GM19099 (cell line): ENCODE measurements around the gene SUMO2.

Experiments used
- POLR2A ChIP-seq: IDR thresholded peaks from 3 replicates; pipeline ENCODE4 v1.6.1; 2011; ENCODE audit warnings: low read depth; ENCODE audit not compliant: insufficient read length; ENCODE audit errors: extremely low read depth

Gene SUMO2

GRCh38 chr17:75130632-75131277 is 52.0 kb downstream of the SUMO2 start:
- TF ChIP-seq POLR2A = no peak

- no peak for TF ChIP-seq POLR2A
Observed at GRCh38 chr17:75130059-75130631, 52.6 kb downstream of the SUMO2 start.

- TF ChIP-seq POLR2A = no peak
Observed at GRCh38 chr17:75129576-75129975, 53.2 kb downstream of the SUMO2 start.

DNA sequence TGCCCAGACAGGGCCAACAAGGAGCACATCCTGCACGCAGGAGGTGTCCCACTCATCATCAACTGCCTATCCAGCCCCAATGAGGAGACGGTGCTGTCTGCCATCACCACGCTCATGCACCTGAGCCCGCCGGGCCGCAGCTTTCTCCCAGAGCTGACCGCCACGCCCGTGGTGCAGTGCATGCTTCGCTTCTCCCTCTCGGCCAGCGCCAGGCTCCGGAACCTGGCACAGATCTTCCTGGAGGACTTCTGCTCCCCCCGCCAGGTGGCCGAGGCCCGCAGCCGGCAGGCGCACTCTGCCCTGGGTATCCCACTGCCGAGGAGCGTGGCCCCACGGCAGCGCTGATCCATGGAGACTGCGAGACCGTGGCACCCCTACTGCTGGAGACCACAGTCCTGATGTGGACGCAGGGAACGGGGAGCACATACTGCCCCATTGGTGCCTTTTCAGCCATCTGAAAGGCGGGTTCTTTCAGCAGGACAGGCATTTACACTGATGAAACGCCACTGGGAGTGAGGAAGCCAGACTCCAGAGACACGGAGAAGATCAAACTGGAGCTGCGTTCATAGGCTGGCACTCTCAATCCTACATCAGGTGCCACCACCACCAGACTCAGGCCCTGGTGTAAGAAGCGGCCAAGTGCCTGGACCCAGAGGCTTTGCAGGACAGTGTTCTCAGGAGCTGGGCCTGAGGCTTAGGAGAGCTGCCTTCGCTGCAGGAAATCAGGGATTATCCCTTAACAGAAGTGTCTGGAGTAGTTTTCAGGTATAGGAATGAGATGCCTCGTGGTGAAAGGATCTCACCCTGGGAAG is 53.9 kb downstream of the SUMO2 start:
- TF ChIP-seq POLR2A = no peak

DNA sequence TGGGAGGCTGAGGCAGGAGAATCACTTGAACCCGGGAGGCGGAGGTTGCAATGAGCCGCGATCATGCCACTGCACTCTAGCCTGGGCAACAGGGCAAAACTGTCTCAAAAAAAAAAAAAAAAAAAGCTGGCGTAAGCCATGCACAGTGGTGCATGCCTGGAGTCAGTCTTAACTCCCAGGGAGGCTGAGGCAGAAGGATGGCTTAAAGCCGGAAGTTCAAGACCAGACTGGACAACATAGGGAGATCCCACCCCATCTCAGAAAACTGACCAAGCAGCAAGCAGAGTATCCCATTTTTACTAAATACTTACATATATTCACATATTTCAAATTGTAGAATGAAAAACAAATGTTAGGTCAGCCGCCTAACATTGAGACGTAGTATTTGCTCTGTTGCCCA is 55.8 kb downstream of the SUMO2 start:
- no peak for TF ChIP-seq POLR2A

DNA sequence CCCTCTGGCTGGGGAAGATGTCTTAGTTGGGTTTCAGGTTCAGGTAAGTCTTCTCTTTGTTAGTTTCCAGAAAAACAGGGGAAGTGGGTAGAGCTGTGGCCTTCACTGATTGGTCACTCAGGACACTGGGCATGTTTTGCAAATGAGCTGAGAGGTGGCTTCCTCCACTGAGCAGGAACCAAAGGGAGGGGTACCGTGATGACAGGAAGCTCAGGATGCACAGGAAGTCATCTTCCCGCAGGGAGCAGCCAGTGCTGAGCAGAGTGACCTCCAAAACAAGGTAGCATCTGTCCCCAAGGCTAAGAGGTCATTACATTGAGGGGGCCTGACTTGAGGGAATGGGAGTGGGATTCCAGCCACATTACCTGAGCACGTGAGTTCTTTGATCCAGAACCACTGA is 56.8 kb downstream of the SUMO2 start:
- no peak for TF ChIP-seq POLR2A

DNA sequence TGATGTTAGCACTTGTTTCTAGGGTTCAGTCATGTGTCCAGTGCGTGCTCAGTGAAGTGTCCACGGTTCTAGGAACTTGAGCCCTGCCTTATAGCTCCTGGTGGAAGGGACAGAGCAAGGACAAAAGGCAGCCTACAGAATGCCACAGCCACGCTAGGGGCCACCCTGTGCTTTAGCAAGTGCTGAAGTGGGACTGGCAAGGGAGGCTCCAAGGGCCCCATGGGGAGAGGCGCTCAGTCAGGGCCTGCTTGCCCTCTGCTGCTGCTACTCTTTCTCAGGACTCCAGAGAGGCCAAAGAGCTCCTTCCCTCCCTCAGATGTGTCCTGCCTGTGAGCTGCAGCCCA is 58.0 kb downstream of the SUMO2 start:
- TF ChIP-seq POLR2A = no peak

- no peak for TF ChIP-seq POLR2A
Observed at GRCh38 chr17:75124041-75124818, 58.5 kb downstream of the SUMO2 start.

DNA sequence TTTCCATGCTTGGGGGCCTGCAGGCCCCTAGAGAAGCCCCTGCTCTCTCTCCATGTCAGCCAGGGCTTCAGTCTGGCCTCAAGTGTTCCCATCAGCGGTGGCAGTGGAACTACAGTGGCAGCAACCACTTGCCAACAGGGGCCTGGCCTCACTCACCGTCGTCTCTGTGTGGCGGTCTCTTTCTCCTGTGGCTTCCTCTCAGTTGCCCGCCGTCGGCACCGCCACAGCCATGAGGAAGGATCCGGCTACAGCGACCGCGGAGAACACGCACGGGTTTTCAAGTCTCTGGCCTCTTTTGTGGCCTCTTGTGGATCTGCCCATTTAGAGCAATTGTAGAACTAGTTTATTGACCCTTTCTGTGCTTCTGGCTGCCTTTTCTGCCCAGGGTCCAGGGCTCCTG is 64.5 kb downstream of the SUMO2 start:
- no peak for TF ChIP-seq POLR2A

- no peak for TF ChIP-seq POLR2A
Observed at GRCh38 chr17:75116737-75117136, 66.0 kb downstream of the SUMO2 start.
